Adipocyte (in vitro differentiated cells): ENCODE measurements around the gene COG6.

ENCODE experiments used
- DNase-seq: peaks from one replicate; pipeline ENCODE4 v3.0.0-alpha.2; 2015; ENCODE audit warnings: low read depth
- H3K27me3 ChIP-seq: replicated peaks from 2 replicates; pipeline ENCODE4 v1.7.0; 2013; ENCODE audit warnings: mild to moderate bottlenecking, low read length, moderate library complexity; ENCODE audit not compliant: control insufficient read depth, insufficient read depth
- H3K36me3 ChIP-seq: 2 replicates; pipeline ENCODE4 v1.7.0; 2013; ENCODE audit warnings: low read length, mild to moderate bottlenecking, moderate library complexity; ENCODE audit not compliant: control insufficient read depth, insufficient read depth, severe bottlenecking
- H3K4me1 ChIP-seq: 2 replicates; pipeline ENCODE4 v1.7.0; 2013; ENCODE audit warnings: mild to moderate bottlenecking, low read length, moderate library complexity; ENCODE audit not compliant: control insufficient read depth, insufficient read depth
- H3K4me3 ChIP-seq: 2 replicates; pipeline ENCODE4 v1.7.0; 2013; ENCODE audit warnings: mild to moderate bottlenecking, low read length, moderate library complexity
- H3K9ac ChIP-seq: 2 replicates; pipeline ENCODE4 v1.7.0; 2013; ENCODE audit warnings: mild to moderate bottlenecking, low read length, moderate library complexity
- H3K9me3 ChIP-seq: 2 replicates; pipeline ENCODE4 v1.7.0; 2013; ENCODE audit warnings: mild to moderate bottlenecking, low read length, moderate library complexity; ENCODE audit not compliant: control insufficient read depth

Gene COG6

DNA sequence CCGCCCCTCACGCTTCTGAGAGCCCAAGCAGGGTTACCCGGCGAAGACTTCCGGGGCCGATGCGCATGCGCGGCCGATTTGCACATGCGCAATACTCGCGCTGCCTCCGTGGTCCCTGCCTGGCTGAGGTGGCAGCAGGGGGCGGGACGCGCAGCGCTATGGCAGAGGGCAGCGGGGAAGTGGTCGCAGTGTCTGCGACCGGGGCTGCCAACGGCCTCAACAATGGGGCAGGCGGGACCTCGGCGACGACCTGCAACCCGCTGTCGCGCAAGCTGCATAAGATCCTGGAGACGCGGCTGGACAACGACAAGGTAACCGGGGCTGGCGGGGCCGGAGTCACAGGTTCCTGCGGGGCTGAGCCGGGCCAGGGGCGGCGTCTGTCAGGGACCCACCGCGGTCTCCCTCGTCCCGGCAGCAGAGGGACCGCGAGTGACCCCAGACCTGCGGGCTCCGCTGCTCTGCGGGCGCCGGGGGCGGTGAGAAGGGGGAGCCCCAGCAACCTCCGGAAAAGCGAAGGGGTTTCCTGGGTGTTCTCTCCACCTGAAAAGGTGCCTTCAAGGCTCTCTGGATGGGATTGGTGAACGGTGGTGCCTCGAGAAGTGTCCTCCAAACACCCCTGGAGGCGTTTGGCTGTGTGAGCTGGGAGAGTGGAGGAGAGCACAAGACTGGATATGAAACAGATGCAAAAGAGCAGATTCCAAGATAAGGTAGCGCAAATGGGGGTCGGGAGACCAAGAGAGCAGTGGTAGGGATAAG, at the start of gene COG6:
COG6 (plus strand) TSS at position 94 of the 756 bp plus-strand sequence; CDS start at position 159, 65 bp downstream.
- peak within 1 kb of the TSS; percentile 87 for H3K4me3 ChIP-seq
- no peaks in the 10 kb centered on the region for H3K9me3 ChIP-seq
- peak within 1 kb of the TSS; percentile 87 for H3K9ac ChIP-seq
- H3K36me3 ChIP-seq = peaks cover 13% of the 10 kb centered on the region
- H3K4me1 ChIP-seq = peaks cover 10% of the 10 kb centered on the region
- no peaks in the 10 kb centered on the region for H3K27me3 ChIP-seq
- DNase-seq = peak; percentile 93

DNA sequence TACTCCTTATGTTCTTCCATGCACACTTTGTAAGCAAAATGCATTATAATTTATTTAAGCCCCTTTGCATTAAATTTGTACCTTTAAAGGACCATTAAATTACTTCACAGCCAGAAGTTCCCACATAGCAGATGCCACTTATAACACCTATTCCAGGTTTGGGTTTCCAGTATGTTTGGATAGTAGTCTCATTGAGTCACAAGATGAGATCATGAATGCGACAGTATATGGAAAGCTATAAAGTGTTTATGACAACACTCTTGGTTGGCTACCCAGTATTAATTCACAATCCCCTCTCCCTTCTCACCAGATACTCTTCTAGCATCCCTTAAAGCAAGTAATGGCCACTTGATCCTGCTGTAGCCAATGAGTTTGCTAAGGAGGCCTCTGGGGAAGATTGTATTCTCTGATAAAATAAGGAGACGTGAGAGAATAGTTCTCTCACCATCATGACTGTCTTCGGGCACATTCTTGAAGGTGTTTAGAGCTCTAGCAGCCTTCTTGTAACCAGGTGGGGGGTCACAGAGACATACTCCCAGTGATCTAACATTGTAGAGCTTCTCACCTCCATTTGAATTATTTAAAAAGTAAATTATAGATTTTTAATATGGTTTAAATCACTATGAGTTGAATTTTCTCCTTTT, 49.7 kb upstream of the COG6 start:
- H3K4me3 ChIP-seq = no peak overlapping the region
- H3K27me3 ChIP-seq = no peaks in the 10 kb centered on the region
- DNase-seq = no peak
- H3K4me1 ChIP-seq = peaks cover 16% of the 10 kb centered on the region
- no peaks in the 10 kb centered on the region for H3K36me3 ChIP-seq
- H3K9ac ChIP-seq = no peak overlapping the region
- H3K9me3 ChIP-seq = no peaks in the 10 kb centered on the region

DNA sequence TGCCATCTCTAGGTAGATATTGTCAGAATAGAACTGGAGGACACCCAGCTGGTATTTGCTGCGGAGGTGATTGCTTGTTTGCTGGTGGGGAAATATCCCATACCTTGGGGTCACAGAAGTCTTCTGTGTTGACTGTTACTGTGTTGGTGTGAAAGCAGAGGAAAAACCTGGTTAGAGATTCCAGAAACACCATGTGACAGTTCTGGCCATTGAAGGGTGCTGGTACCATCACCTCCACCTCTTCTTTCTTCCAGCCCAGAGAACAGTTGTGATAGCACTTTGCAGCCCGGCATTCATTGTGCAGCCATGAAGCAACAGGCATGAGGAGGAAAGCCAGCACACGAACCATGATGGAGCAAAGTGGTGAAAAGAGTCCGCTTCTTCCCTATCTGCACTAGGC, 47.6 kb upstream of the COG6 start:
- H3K4me3 ChIP-seq = no peak overlapping the region
- no peak for DNase-seq
- no peak overlapping the region for H3K9ac ChIP-seq
- H3K9me3 ChIP-seq = no peaks in the 10 kb centered on the region
- H3K4me1 ChIP-seq = peaks cover 4% of the 10 kb centered on the region
- no peaks in the 10 kb centered on the region for H3K27me3 ChIP-seq
- no peaks in the 10 kb centered on the region for H3K36me3 ChIP-seq

DNA sequence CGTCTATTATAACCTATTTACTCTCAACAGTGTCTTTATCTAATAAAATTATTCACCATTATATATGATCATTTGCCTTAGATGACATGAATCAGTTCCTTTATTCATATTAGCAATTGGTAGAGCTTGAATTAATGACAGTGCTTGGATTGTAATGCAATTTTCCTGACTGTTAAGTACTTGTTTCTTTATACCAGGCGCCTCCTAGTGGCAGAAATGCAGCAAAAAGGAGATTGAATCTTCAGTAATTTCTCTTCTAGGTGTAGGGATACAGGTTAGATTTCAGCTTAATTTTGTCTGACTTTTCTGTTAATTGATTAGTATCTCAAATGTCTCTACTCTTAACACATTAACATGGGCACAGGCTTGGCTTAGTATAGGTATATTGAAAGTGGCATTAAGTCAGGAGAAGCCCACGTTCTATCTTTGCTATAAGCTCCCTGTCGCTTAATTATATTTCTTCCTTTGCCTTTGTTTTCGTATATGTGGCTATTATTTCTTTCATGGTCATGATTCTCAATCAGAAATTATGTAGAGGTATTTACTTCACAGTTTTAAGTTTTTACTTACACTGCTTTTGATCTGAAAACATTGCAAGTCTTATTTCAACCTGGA, 43.3 kb upstream of the COG6 start:
- Histone ChIP-seq H3K27me3 (no peaks in the 10 kb centered on the region), H3K4me1 (no peaks in the 10 kb centered on the region), H3K9ac (no peak overlapping the region), H3K9me3 (no peaks in the 10 kb centered on the region), H3K36me3 (no peaks in the 10 kb centered on the region), H3K4me3 (no peak overlapping the region)
- DNase-seq = peak; percentile 92

DNA sequence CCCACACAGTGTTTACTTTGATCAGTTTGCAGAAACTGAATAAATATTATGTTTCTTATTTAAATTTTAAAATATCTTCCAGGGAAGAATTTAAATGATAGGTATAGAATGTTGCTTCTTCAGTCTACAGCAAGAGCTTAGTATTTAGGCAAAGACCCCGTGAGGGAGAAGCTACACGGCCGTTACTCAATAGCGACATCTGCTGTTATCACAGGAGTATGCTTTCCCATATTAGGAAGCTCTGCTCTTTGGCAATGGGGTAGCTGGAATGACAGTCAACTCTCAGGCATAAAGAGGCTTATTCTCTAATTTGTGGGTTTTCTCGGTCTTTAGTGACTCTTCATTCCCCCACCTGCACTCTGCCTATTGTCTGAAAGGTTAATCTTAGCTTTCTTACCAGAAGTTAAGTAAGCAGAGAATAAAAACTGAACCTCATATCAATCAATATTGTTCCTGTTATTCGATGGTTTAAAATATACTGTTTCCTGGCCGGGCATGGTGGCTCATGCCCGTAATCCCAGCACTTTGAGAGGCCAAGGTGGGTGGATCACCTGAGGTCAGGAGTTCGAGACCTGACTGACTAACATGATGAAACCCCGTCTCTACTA, 39.3 kb upstream of the COG6 start:
- no peak overlapping the region for H3K9ac ChIP-seq
- DNase-seq = peak; percentile 91
- H3K36me3 ChIP-seq = no peaks in the 10 kb centered on the region
- H3K9me3 ChIP-seq = no peaks in the 10 kb centered on the region
- no peaks in the 10 kb centered on the region for H3K27me3 ChIP-seq
- no peak overlapping the region for H3K4me3 ChIP-seq
- H3K4me1 ChIP-seq = peaks cover 5% of the 10 kb centered on the region

DNA sequence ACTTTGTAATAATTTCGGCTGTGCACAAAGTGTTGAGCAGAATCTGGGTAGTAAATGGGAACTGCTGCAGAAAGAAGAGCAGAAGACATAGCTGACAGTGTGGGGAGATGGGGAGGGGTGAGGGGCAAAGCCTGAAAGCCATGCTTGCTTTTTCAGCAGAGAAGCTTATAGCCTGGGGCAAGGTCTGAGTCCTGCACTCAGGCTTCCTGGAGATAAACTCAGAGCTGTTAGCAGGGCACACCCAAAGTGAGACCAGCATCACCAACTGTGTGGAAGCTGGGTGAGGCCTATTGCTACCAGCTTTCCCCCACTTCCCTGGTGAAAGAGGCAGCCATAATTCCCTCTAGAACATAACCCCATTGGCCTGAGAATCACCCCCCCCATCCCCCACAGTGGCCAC, 36.9 kb upstream of the COG6 start:
- no peaks in the 10 kb centered on the region for H3K27me3 ChIP-seq
- no peaks in the 10 kb centered on the region for H3K9me3 ChIP-seq
- H3K9ac ChIP-seq = no peak overlapping the region
- H3K36me3 ChIP-seq = no peaks in the 10 kb centered on the region
- H3K4me3 ChIP-seq = no peak overlapping the region
- peaks cover 5% of the 10 kb centered on the region for H3K4me1 ChIP-seq
- DNase-seq = no peak

DNA sequence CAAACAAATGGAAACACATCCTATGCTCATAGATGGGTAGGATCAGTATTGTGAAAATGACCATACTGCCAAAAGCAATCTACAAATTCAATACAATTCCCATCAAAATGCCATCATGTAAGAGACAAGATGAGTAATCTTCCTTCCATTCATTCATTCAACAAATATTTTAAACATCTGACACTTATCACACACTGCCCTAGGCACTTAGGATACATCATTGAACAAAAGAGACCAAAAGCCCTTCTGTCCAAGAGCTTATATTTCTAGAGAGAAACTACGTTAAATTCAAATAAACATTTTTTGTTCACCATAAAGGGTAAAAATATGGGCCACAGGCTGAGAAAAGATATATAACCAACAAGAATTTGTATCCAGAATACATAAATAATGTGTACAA, 32.0 kb upstream of the COG6 start:
- Histone ChIP-seq H3K36me3 (no peaks in the 10 kb centered on the region), H3K4me3 (no peak overlapping the region), H3K9ac (no peak overlapping the region), H3K4me1 (peaks cover 5% of the 10 kb centered on the region), H3K9me3 (no peaks in the 10 kb centered on the region), H3K27me3 (no peaks in the 10 kb centered on the region)
- DNase-seq = no peak

DNA sequence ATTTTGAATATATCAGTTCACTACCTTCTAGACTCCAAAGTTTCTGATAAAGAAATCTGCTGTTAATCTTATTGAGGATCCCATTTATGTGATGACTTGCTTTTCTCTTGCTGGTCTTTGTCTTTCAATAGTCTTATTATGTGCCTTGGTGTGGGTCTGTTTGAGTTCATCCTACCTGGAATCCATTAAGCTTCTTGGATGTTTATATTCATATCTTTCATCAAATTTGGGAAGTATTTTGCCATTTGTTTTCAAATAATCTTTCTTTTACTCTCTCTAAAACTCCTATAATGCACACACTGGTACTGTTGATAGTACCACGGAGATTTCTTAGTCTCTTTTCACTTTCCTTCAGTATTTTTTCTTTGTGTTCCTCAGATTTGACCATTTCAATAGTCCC, 24.2 kb upstream of the COG6 start:
- no peak for DNase-seq
- Histone ChIP-seq H3K4me3 (no peak overlapping the region), H3K27me3 (no peaks in the 10 kb centered on the region), H3K36me3 (no peaks in the 10 kb centered on the region), H3K4me1 (no peaks in the 10 kb centered on the region), H3K9me3 (peaks cover 18% of the 10 kb centered on the region), H3K9ac (no peak overlapping the region)

DNA sequence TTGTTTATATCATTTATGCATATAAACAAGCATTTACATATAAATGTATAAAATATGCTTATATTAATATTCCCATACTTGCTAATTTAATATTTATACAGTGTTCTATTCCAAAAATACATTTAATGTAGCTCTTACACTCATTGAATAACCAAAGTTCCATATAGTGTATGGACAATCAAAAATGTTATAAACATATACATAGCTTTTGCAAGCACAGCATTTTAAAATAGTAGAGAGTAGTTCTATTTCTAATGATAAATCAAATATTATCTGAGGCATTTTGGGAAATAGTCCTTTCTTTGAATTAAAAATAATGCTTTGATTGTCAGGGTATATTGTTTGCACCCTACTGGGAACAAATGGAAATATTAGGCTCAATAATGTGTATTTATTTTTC, 22.5 kb upstream of the COG6 start:
- no peak overlapping the region for H3K4me3 ChIP-seq
- peaks cover 22% of the 10 kb centered on the region for H3K9me3 ChIP-seq
- no peak for DNase-seq
- no peaks in the 10 kb centered on the region for H3K36me3 ChIP-seq
- no peaks in the 10 kb centered on the region for H3K4me1 ChIP-seq
- no peak overlapping the region for H3K9ac ChIP-seq
- H3K27me3 ChIP-seq = no peaks in the 10 kb centered on the region

DNA sequence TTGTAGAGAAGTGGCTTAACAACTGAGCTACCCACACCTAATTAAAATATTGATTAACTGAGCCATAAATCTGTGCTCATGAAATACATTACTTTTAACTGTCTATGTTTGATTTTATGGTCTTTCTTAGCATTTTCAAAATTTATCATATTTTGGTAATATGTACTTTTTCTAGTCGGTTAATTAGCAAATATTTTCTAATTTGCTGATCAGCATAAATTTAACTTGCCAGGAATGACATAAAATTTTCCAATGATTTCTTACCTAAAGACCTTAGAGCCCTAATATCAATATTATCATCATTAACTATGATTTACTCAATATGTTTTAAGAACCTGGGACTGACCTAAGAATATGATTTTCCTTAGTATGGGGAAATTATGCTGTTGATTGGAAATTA, 19.9 kb upstream of the COG6 start:
- H3K9me3 ChIP-seq = peaks cover 23% of the 10 kb centered on the region
- DNase-seq = no peak
- no peaks in the 10 kb centered on the region for H3K4me1 ChIP-seq
- no peak overlapping the region for H3K4me3 ChIP-seq
- H3K36me3 ChIP-seq = no peaks in the 10 kb centered on the region
- H3K9ac ChIP-seq = no peak overlapping the region
- no peaks in the 10 kb centered on the region for H3K27me3 ChIP-seq

DNA sequence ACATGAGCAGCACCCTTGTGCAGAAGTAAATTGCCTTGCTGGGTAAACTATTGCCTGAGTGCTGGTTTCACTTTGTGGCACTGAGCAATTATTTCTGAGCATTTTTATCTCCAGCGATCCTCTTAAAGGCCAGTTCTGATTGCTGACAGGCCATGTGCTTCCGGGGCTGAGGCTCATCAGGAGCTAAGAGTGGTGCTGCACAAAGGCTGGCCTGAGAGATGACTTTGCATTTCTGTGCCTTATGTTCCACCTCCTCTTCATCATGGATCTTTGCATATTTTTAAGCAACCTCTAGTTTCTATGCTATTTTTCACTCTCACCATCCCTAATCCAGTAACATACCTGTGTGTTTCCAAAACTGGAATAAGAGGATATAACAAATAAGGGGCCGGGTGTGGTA, 17.6 kb upstream of the COG6 start:
- no peak overlapping the region for H3K9ac ChIP-seq
- H3K4me1 ChIP-seq = no peaks in the 10 kb centered on the region
- DNase-seq = no peak
- H3K4me3 ChIP-seq = no peak overlapping the region
- no peaks in the 10 kb centered on the region for H3K27me3 ChIP-seq
- peaks cover 4% of the 10 kb centered on the region for H3K9me3 ChIP-seq
- H3K36me3 ChIP-seq = no peaks in the 10 kb centered on the region
